H1 (cell line): ENCODE data around the gene PPFIBP2. TPM values are rescaled to one million over a fixed set of nuclear protein-coding genes. Genes with fewer than 3 reads are reported as not detected.

Experiments
- RAD21 ChIP-seq, 2 experiments: IDR thresholded peaks in 1 of 2; conservative IDR thresholded peaks in 1 of 2; 2 replicates each; pipeline ENCODE4 v1.6.1; 2011; ENCODE audit warnings: low read depth in 2 of 2, low read length in 2 of 2, improper control_type of control experiment in 1 of 2, inconsistent platforms in 1 of 2, mild to moderate bottlenecking in 1 of 2, moderate library complexity in 1 of 2
- polyA plus RNA-seq, 7 experiments: library from polyadenylated mRNA; depleted of rRNA in 3 of 7; stranded (reverse) in 5 of 7; unstranded in 2 of 7; fragments of >200 nt in 5 of 7; fragments of 200-250 nt in 2 of 7; gene quantifications; 1 replicate in 5 of 7; 2 replicates in 1 of 7; 4 replicates in 1 of 7; pipeline versions ENCODE4 v1.2.1 to v1.2.3, GENCODE V29; 2011 to 2013; ENCODE audit warnings: missing spikeins in 2 of 7, mixed read lengths in 2 of 7
- total RNA-seq: library from RNA; stranded (reverse); fragmentation: NEBNext Ultra II Directional; extraction: Animal tissue kit (Norgen Biotek cat#: 25700); gene quantifications from 2 replicates; pipeline ENCODE4 v1.2.1, GENCODE V29; 2021

The PPFIBP2 gene
- total and polyA plus RNA-seq, 2 of the 8 experiments (the other 6 are each of a cell fraction or from before 2014, with no cell fraction given): 5.5 to 9.8 TPM

- TF ChIP-seq RAD21 (IDR thresholded peaks at IDR 0.05 in 1 of 2, conservative IDR thresholded peaks at IDR 0.05 in 1 of 2; ENCODE audit: low read depth in 2 of 2, low read length in 2 of 2): no peak
These were observed 178.6 kb downstream of the PPFIBP2 start (continued) for GRCh38 chr11:7692426-7692825.
